PFSK-1 (cell line): ENCODE data around the gene HSD3B2.

Experiments used
- FOXP2 ChIP-seq: optimal IDR thresholded peaks from 2 replicates; pipeline ENCODE3; 2011; ENCODE audit warnings: borderline replicate concordance, control low read depth, inconsistent platforms; ENCODE audit not compliant: insufficient read depth; ENCODE audit errors: extremely low read length, extremely low read depth
- POLR2AphosphoS5 ChIP-seq: IDR thresholded peaks from 2 replicates; pipeline ENCODE4 v1.6.1; 2012; ENCODE audit warnings: low read depth, mild to moderate bottlenecking, control low read depth, low read length, moderate library complexity
- REST ChIP-seq, 2 experiments: IDR thresholded peaks; 2 replicates each; pipeline versions ENCODE4 v1.6.1 to v1.8.0; 2011 to 2012; ENCODE audit warnings: low read depth in 2 of 2, low read length in 2 of 2, control low read depth in 1 of 2, inconsistent platforms in 1 of 2, mild to moderate bottlenecking in 1 of 2, moderate library complexity in 1 of 2; ENCODE audit not compliant: insufficient read depth in 1 of 2
- SIN3A ChIP-seq: IDR thresholded peaks from 2 replicates; pipeline ENCODE4 v1.6.1; 2012; ENCODE audit warnings: mild to moderate bottlenecking, low read length, moderate library complexity, borderline replicate concordance; ENCODE audit not compliant: insufficient read depth
- TAF1 ChIP-seq: IDR thresholded peaks from 2 replicates; pipeline ENCODE4 v1.6.1; 2012; ENCODE audit warnings: low read length, control low read depth, borderline replicate concordance; ENCODE audit not compliant: insufficient read depth

HSD3B2 gene

GRCh38 chr1:119448127-119448511 lies 33.2 kb downstream of the HSD3B2 start:
- no peak for TF ChIP-seq POLR2AphosphoS5
- TF ChIP-seq SIN3A: no peak
- no peak for TF ChIP-seq FOXP2
- TF ChIP-seq REST (IDR thresholded peaks at IDR 0.05; ENCODE audit: insufficient read depth in 1 of 2, low read depth in 2 of 2, low read length in 2 of 2): no peak
- TF ChIP-seq TAF1: no peak

GRCh38 chr1:119449971-119450370 lies 35.0 kb downstream of the HSD3B2 start:
- TF ChIP-seq POLR2AphosphoS5 (no peak), FOXP2 (no peak), TAF1 (no peak), REST (IDR thresholded peaks at IDR 0.05; ENCODE audit: insufficient read depth in 1 of 2, low read depth in 2 of 2, low read length in 2 of 2) (no peak), SIN3A (no peak)

- TF ChIP-seq SIN3A: no peak
- TF ChIP-seq FOXP2: no peak
- TF ChIP-seq POLR2AphosphoS5: no peak
- no peak for TF ChIP-seq REST (IDR thresholded peaks at IDR 0.05; ENCODE audit: insufficient read depth in 1 of 2, low read depth in 2 of 2, low read length in 2 of 2)
- TF ChIP-seq TAF1: no peak
Measured at GRCh38 chr1:119451158-119451557, 36.2 kb downstream of the HSD3B2 start.

GRCh38 chr1:119452091-119452490 lies 37.1 kb downstream of the HSD3B2 start:
- TF ChIP-seq SIN3A (no peak), FOXP2 (no peak), REST (IDR thresholded peaks at IDR 0.05; ENCODE audit: insufficient read depth in 1 of 2, low read depth in 2 of 2, low read length in 2 of 2) (no peak), TAF1 (no peak), POLR2AphosphoS5 (no peak)

GRCh38 chr1:119453021-119453420 lies 38.1 kb downstream of the HSD3B2 start:
- TF ChIP-seq TAF1 (no peak), FOXP2 (no peak), POLR2AphosphoS5 (no peak), SIN3A (no peak), REST (IDR thresholded peaks at IDR 0.05; ENCODE audit: insufficient read depth in 1 of 2, low read depth in 2 of 2, low read length in 2 of 2) (no peak)
